ENCODE measurements around the gene TOE1. TPM values are rescaled to one million over a fixed set of nuclear protein-coding genes. Genes with fewer than 3 reads are reported as not detected.

TOE1 gene
- polyA plus RNA-seq, 1 donor: 12.4 TPM

Other genes starting within 250 kb of the TOE1 start
- gene ZSWIM5, start 133.6 kb upstream of the TOE1 start, polyA plus RNA-seq (ENCODE audit: insufficient read length): 9.6 TPM
- 3.0 TPM for gene HPDL, start 13.3 kb upstream of the TOE1 start, polyA plus RNA-seq (ENCODE audit: insufficient read length)
- 34.1 TPM for gene MUTYH, start 270 bp downstream of the TOE1 start, polyA plus RNA-seq (ENCODE audit: insufficient read length)
- gene TESK2, start 151.0 kb downstream of the TOE1 start, polyA plus RNA-seq (ENCODE audit: insufficient read length): 8.0 TPM
- 5.3 TPM for gene CCDC163, start 159.9 kb downstream of the TOE1 start, polyA plus RNA-seq (ENCODE audit: insufficient read length)
- 13.0 TPM for gene MMACHC, start 160.1 kb downstream of the TOE1 start, polyA plus RNA-seq (ENCODE audit: insufficient read length)
- 317 TPM for gene PRDX1, start 181.7 kb downstream of the TOE1 start, polyA plus RNA-seq (ENCODE audit: insufficient read length)
- gene AKR1A1, start 210.7 kb downstream of the TOE1 start, polyA plus RNA-seq (ENCODE audit: insufficient read length): 319 TPM
- 469 TPM for gene NASP, start 243.9 kb downstream of the TOE1 start, polyA plus RNA-seq (ENCODE audit: insufficient read length)

Data from left kidney (tissue), 1 donor.